ENCODE data around the gene CDK19.
"Not testable (repeated sequence)": the region's sequence is repeated elsewhere in the genome, so short reads cannot be mapped to it uniquely, and the experiment has no call there.

The CDK19 gene

DNA sequence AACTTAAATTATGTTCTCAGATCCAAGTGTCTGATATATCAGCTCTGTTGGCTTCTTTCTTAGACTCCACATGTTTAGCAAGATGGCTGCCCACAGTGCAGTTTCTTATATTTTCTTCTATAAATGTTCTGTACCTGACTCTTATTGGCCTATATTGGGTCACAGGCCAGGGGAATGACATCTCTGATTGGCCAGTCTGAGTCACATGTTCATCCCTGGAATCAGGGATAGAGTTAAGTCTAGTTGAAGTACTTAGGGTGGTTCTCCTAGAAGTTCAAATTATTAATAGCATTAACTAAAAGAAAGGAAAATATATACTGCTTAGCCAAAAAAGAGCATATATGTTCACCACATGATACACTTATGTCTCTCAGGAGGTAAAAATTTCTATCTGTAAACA, 233.6 kb downstream of the CDK19 start:
- TF ChIP-seq Cebpa-rat (IDR thresholded peaks at IDR 0.05), result no peak
- H3K9ac ChIP-seq, result no peak overlapping the region
- H4K20me1 ChIP-seq, result no peaks in the 10 kb centered on the region
- no peaks in the 10 kb centered on the region for H3K27me3 ChIP-seq
- no peak overlapping the region for H3K4me3 ChIP-seq
- H3K27ac ChIP-seq, result no peak overlapping the region
- H3K36me3 ChIP-seq, result no peaks in the 10 kb centered on the region
- no peaks in the 10 kb centered on the region for H3K4me1 ChIP-seq
- no peaks in the 10 kb centered on the region for H3K9me3 ChIP-seq
- H3K4me2 ChIP-seq, result no peak overlapping the region

DNA sequence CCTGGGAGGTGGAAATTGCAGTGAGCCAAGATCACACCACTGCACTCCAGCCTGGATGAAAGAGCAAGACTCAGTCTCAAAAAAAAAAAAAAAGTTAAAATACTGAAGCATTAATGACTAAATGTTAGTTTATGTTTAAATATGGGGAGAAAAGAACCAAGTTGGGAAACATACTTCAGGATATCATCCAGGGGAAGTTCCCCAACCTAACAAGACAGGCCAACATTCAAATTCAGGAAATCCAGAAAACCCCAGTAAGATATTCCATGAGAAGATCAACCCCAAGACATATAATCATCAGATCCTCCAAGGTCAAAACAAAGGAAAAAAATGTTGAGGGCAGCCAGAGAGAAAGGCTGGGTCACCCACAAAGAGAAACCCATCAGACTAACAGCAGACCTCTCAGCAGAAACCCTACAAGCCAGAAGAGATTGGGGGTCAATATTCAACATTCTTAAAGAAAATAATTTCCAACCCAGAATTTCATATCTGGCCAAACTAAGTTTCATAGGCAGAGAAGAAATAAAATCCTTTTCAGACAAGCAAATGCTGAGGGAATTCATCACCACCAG, 237.6 kb downstream of the CDK19 start:
- H3K9me3 ChIP-seq, H3K4me2 ChIP-seq, H3K4me1 ChIP-seq, H3K9ac ChIP-seq, H3K36me3 ChIP-seq, H3K27ac ChIP-seq, H3K27me3 ChIP-seq, H4K20me1 ChIP-seq, H3K4me3 ChIP-seq: not testable (repeated sequence)

DNA sequence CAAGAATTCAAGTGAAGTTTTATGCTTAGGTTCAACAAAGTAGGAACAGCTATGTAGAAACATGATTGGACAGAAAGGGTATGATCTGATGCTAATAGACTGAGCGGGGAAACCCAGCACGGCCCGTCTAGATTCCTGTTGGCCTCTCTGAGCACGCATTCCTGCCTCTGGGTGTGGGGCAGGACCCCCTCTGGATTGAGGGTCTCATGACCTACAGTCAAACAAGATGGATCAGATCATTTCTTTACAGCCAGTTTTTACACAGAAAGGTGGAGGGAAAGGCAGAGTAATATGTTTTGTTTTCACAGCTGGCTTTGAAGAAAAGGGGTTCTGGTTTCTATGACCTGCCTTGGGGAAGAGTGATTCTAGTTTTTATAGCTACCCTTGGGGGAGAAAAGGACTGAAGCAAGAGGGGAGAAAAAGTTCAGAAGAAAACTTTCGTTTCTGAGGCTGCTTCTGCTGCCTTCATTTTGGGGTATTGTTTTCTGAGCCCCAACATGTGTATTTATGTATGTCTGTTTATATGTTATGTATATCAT, 239.3 kb downstream of the CDK19 start:
- Histone ChIP-seq H3K4me2 (no peak overlapping the region), H4K20me1 (no peaks in the 10 kb centered on the region), H3K4me3 (no peak overlapping the region), H3K36me3 (no peaks in the 10 kb centered on the region), H3K9ac (no peak overlapping the region), H3K27me3 (no peaks in the 10 kb centered on the region), H3K9me3 (no peaks in the 10 kb centered on the region), H3K4me1 (peaks cover 5% of the 10 kb centered on the region; the same call in 1 of the 2 replicates), H3K27ac (no peak overlapping the region)
- TF ChIP-seq Cebpa-rat (IDR thresholded peaks at IDR 0.05), result no peak

DNA sequence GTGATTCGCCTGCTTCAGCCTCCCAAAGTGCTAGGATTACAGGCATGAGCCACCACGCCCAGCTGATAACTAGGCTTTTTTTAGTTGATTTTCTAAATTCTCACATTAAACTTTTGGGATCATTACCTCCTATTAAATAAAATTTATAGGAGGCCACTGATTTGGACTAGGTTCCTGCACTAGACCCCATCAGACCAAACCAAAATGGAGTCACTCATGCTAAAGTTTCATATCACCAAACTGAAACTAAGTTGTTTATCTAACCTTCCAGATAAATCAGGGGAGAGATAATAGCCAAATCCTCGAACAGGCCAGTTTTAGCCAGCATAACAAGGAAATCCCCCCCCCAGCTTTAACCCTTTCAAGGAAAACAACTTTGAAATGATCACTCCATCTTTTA, 240.5 kb downstream of the CDK19 start:
- no peak overlapping the region for H3K4me2 ChIP-seq
- H3K4me1 ChIP-seq, result peaks cover 5% of the 10 kb centered on the region; the same call in 1 of the 2 replicates
- H3K27ac ChIP-seq, result no peak overlapping the region
- no peaks in the 10 kb centered on the region for H4K20me1 ChIP-seq
- no peaks in the 10 kb centered on the region for H3K9me3 ChIP-seq
- no peak for TF ChIP-seq Cebpa-rat (IDR thresholded peaks at IDR 0.05)
- H3K27me3 ChIP-seq, result no peaks in the 10 kb centered on the region
- H3K4me3 ChIP-seq, result no peak overlapping the region
- H3K36me3 ChIP-seq, result no peaks in the 10 kb centered on the region
- no peak overlapping the region for H3K9ac ChIP-seq

- H4K20me1 ChIP-seq, result no peaks in the 10 kb centered on the region
- no peaks in the 10 kb centered on the region for H3K9me3 ChIP-seq
- peaks cover 15% of the 10 kb centered on the region for H3K4me1 ChIP-seq
- H3K27ac ChIP-seq, result no peak overlapping the region
- no peak overlapping the region for H3K4me2 ChIP-seq
- H3K4me3 ChIP-seq, result no peak overlapping the region
- no peak overlapping the region for H3K9ac ChIP-seq
- TF ChIP-seq Cebpa-rat (IDR thresholded peaks at IDR 0.05), result no peak
- H3K27me3 ChIP-seq, result no peaks in the 10 kb centered on the region
- H3K36me3 ChIP-seq, result no peaks in the 10 kb centered on the region
These were observed 241.7 kb downstream of the CDK19 start for GRCh38 chr6:110573537-110573936.

GRCh38 chr6:110573136-110573535, 242.1 kb downstream of the CDK19 start:
- Histone ChIP-seq H3K4me3 (no peak overlapping the region), H3K27ac (no peak overlapping the region), H3K36me3 (no peaks in the 10 kb centered on the region), H3K4me1 (peaks cover 19% of the 10 kb centered on the region), H3K27me3 (no peaks in the 10 kb centered on the region), H3K9ac (no peak overlapping the region), H3K4me2 (no peak overlapping the region), H4K20me1 (no peaks in the 10 kb centered on the region), H3K9me3 (no peaks in the 10 kb centered on the region)
- TF ChIP-seq Cebpa-rat (IDR thresholded peaks at IDR 0.05), result no peak

GRCh38 chr6:110567957-110568696, 247.1 kb downstream of the CDK19 start:
- Histone ChIP-seq H3K36me3 (no peaks in the 10 kb centered on the region), H3K4me3 (no peak overlapping the region; the same call in 1 of the 2 replicates), H3K27me3 (no peaks in the 10 kb centered on the region), H4K20me1 (no peaks in the 10 kb centered on the region), H3K9ac (peak overlapping the region; percentile 53; the same call in 1 of the 2 replicates), H3K4me1 (peaks cover 46% of the 10 kb centered on the region), H3K9me3 (no peaks in the 10 kb centered on the region), H3K27ac (peak overlapping the region; percentile 77), H3K4me2 (peak overlapping the region; percentile 75)
- TF ChIP-seq Cebpa-rat (IDR thresholded peaks at IDR 0.05), result no peak

- H3K9ac ChIP-seq, result no peak overlapping the region
- no peaks in the 10 kb centered on the region for H4K20me1 ChIP-seq
- no peaks in the 10 kb centered on the region for H3K36me3 ChIP-seq
- H3K4me2 ChIP-seq, result peak overlapping the region; percentile 75
- no peak overlapping the region for H3K4me3 ChIP-seq
- H3K27me3 ChIP-seq, result no peaks in the 10 kb centered on the region
- peak overlapping the region; percentile 77 for H3K27ac ChIP-seq
- H3K9me3 ChIP-seq, result peaks cover 7% of the 10 kb centered on the region
- TF ChIP-seq Cebpa-rat (IDR thresholded peaks at IDR 0.05), result no peak
- H3K4me1 ChIP-seq, result peaks cover 50% of the 10 kb centered on the region
These were observed 248.7 kb downstream of the CDK19 start for GRCh38 chr6:110566346-110567125.

DNA sequence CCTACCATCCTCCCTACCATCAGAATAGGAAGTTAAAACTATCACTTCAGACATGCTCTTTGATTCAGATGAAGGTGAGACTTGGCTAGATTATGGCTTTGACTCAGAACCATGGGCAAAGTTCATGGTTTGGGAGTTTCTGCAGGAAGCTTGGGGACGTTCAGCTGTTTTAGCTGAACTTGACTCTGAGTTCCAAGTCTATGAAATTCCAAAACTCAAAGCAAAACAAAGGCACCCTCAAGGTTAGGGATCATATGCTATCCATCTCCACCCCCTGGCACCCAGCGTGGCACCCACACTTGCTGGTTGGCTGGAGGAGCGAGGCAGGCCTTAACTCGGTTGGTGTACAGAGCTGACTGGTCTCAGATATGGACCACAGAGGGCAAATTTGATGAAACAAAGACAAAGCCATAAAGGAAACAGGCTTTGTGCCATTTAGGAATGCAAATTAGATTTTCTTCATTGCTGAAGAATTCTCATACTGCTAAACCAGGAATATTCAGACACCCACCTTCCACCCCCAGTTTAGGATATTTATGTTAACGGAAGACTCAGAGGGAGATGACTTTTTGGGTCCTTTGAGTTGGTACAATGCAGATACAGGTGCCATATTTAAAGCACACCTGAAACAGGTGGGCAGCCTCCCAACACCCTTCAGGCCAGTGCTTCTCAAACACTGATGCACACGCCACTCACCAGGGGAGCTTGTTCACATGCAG, 250.4 kb downstream of the CDK19 start:
- no peak overlapping the region for H3K4me2 ChIP-seq
- peaks cover 66% of the 10 kb centered on the region for H3K4me1 ChIP-seq
- H3K36me3 ChIP-seq, result no peaks in the 10 kb centered on the region
- TF ChIP-seq Cebpa-rat (IDR thresholded peaks at IDR 0.05), result no peak
- H4K20me1 ChIP-seq, result no peaks in the 10 kb centered on the region
- H3K27ac ChIP-seq, result no peak overlapping the region
- H3K4me3 ChIP-seq, result no peak overlapping the region
- H3K9ac ChIP-seq, result no peak overlapping the region
- no peaks in the 10 kb centered on the region for H3K27me3 ChIP-seq
- H3K9me3 ChIP-seq, result peaks cover 7% of the 10 kb centered on the region
